Endothelial cell of hepatic sinusoid (primary cell): Measurements from ENCODE around the gene TLR6.

Experiments used
- in situ Hi-C: cut with HindIII; loops from 2 replicates; pipeline ENCODE4 v1.10.0; 2017; ENCODE audit warnings: low sequenced_read_pairs

TLR6 gene, protein sequence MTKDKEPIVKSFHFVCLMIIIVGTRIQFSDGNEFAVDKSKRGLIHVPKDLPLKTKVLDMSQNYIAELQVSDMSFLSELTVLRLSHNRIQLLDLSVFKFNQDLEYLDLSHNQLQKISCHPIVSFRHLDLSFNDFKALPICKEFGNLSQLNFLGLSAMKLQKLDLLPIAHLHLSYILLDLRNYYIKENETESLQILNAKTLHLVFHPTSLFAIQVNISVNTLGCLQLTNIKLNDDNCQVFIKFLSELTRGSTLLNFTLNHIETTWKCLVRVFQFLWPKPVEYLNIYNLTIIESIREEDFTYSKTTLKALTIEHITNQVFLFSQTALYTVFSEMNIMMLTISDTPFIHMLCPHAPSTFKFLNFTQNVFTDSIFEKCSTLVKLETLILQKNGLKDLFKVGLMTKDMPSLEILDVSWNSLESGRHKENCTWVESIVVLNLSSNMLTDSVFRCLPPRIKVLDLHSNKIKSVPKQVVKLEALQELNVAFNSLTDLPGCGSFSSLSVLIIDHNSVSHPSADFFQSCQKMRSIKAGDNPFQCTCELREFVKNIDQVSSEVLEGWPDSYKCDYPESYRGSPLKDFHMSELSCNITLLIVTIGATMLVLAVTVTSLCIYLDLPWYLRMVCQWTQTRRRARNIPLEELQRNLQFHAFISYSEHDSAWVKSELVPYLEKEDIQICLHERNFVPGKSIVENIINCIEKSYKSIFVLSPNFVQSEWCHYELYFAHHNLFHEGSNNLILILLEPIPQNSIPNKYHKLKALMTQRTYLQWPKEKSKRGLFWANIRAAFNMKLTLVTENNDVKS

GRCh38 chr4:38856524-38857337 is at the start of gene TLR6:
TSS of gene TLR6 (minus strand) at chr4:38856817. CDS start at chr4:38829473, 27,344 bp downstream.
- in situ Hi-C loops = no loop called here

DNA sequence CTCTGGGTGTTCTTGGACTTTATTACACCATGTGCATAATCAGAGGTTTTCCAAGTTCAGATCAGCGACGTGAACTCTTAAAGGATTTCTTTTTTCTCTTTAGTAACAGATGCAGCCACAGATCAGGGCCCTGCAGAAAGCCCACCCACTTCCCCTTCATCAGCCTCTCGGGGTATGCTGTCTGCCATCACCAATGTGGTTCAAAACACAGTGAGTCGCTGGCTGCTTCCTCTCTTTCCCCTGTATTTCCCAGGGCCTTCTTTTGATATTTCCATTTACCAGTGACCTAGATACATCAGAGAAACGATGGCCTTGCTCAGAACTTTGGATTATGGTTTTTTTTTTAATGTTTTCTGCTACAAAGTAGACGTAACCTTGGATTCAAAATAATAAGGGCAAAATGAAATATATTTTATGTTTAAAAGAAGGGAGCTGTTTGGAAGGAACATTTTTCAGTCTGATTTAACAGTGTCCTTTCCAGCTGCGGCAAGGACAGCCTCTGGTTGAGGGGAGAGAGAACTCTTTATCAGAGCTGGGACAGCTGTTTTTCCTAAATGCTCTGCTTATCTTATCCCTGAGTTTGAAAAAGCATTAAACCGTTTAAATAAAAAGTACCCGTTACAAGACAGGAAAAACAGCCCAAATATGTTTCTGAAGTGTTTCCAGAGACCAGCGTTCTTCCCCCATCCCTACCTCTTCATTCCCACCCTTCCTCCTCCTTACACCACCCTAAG is 49.2 kb upstream of the TLR6 start:
- in situ Hi-C loops = no loop called here

DNA sequence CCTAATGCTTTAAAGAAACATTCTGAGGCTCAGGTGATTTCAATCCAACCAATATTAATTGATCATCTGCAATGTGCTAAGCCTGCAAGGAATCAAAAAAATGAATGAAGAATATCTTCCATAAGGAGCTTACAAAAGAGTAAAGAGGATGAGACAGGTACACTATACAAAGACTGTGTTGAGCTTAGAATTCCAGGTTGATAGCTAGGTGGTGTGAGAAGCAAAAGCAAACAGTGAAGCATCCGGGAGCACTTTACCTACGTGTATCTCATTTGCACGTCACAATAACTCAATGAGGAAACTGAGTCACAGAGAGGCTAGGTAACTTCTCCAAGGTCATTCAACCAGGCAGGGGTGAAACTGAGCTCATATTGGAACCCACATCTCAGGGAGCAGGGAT is 48.1 kb upstream of the TLR6 start:
- in situ Hi-C loops = no loop called here

- in situ Hi-C loops = no loop called here
These were observed 47.6 kb upstream of the TLR6 start for GRCh38 chr4:38904090-38904666.

- in situ Hi-C loops = no loop called here
These were observed 46.1 kb upstream of the TLR6 start for GRCh38 chr4:38902695-38903094.

GRCh38 chr4:38902221-38902620 is 45.6 kb upstream of the TLR6 start:
- in situ Hi-C loops = no loop called here

GRCh38 chr4:38898245-38898644 is 41.6 kb upstream of the TLR6 start:
- in situ Hi-C loops = loop anchor here (5.0 kb wide), 1 partner anchor 54 kb away; no protein-coding TSS in a partner anchor

DNA sequence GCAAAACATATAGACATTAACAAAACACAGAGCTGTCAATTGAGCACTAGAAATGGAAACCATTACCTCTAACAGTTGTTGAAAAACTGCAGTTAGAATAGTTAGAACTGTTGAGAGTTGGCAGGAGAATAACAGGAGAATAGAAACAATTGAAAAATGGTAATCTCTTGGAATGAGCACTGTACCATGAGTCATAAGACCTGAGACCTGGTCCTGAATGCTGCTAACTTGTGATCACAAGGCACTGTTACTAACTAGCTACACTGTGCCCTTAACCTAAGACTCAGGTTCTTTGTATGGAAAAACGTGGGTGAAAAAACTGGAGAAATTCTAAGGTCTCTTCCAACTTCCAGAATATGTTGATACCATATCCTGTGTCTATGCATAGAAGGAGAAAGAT is 40.3 kb upstream of the TLR6 start:
- in situ Hi-C loops = loop anchor here (5.0 kb wide), 1 partner anchor 55 kb away; no protein-coding TSS in a partner anchor

DNA sequence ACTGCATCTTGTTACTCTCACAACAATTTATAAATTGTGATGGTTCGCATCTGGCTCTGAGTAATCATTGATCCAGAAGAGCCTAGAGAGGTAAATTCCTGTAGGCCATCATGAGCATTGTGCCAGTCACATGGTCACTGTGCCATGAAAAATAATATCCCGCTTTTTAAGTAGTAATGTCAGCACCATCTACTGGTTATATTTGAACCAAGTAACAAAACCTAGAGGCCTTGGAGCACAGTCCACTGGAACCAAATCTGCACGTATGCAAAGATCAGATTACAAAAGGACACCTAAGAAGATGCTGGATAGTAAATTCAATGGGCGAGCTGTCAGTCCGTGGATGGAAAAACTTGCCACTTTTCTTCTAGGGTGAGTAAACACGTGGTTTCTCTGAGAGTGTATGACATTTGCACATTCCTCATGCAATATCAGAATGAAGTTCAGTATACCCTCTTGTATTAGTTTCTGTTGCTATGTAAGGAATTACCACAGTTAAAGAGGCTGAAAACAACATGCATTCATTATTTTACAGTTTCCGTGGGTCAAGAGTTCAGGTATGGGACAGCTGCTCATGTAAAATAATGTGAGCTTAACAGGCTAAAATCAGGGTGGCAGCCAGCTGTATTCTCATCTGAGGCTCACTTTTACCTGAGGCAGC is 37.8 kb upstream of the TLR6 start:
- in situ Hi-C loops = no loop called here

DNA sequence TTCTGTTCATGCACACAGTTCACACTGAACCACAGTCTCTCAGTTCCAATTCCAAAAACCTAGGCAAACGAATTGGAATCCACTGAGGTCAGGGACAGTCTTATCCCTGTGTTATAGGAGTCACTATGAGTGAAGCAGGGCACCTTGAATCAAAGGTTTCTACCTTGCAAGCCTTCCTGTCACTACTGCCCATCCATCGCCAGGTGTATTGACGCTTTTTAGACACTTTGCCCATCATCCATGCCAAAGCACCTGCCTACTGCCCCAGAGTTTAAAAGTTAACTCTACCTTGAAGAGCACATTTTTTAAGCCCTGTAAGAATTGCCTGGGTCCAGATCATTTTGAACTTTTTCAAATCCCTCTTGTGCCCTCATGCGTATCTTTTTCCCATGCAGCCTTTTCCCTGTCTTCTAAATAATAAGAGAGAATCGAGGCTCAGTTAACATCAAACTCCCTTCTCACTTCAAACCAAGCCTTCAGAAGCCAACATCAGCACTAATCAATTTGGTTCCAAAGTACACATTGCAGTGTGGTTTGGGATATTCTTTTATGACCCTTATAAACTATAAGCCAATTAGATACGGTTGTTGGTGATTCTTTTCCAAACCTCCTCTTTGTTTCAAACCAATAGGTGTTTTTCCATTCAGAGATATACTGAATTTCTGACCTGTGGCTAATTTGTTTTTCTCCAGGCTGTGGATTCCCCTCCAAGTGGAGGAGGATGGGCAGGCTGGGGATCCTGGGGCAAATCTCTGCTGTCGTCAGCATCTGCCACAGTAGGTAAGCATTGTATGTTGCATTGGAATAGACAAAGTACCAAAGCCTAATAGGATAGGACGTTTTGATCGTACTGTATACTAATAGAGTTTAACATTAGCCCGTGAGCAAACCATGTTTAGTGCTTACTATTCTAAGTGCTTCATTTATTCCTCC is 34.7 kb upstream of the TLR6 start:
- in situ Hi-C loops = no loop called here

DNA sequence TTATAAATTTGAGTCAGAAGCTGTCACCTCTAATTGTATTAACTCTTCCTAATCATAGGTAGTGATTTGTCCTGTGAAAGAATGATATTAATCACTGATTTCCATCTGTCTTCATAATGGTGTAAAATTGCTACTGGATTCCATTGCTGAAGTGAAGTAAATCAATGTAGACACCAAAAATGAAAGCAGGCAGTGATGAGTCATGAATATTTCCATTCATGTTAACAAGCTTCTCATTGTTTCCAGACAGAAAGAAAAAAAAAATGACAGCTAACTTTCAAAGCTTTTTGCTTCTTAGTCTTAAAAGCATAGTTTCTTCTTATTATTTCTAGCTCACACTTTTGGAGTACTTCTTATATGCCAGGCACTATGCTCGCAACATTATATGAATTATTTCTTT is 32.5 kb upstream of the TLR6 start:
- in situ Hi-C loops = no loop called here

GRCh38 chr4:38884254-38884653 is 27.6 kb upstream of the TLR6 start:
- in situ Hi-C loops = no loop called here

GRCh38 chr4:38876636-38877035 is 20.0 kb upstream of the TLR6 start:
- in situ Hi-C loops = no loop called here

DNA sequence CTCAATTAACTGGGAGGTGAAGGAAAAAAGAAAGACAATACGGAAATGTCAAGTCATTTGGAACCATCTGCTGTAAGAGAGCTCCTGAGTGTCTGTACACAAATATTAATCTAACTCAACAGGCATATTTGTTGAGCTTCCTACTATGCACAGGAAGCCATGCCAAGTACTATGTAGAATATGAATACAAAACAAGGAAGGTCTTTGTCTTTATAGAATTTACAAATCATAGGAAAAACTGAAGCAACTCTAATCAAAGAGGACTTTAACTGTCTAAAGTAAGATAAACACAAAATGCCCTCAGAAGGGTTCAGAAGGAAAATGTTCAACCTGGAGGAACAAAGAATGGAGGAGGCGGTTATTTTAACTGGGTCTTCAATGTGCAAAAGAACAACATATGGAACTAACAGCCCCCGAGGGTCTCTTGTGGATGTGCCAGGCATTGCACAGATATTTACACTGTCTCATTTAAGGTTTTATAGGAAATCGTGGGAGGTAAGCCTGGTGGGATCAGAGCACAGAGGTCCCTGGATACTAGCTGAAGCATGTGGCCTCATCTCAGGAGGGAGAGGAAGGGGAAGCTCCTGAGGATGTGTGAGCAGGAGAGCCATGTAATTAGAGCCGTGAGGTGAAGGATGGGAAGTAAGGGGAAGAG is 16.8 kb upstream of the TLR6 start:
- in situ Hi-C loops = no loop called here

GRCh38 chr4:38872620-38873019 is 16.0 kb upstream of the TLR6 start:
- in situ Hi-C loops = no loop called here

DNA sequence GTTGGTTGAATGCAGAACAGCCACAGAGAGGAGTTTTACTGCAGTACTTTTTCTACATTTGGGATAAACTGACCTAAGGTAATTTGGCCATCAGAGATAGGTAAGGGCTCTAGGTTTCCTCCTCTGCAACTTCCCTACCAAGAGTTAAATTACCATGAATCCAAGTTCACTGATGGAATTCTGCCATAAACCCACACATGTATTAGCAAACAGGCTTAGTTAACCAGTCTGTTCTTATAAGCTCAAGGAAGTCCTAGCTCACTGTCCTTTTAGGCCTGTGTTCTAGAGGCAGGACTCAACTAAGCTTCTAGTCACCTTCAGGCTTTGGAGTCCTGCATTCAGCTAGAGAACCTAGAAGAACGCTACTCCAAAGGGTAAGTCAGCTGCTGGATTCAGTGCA is 15.0 kb upstream of the TLR6 start:
- in situ Hi-C loops = no loop called here

DNA sequence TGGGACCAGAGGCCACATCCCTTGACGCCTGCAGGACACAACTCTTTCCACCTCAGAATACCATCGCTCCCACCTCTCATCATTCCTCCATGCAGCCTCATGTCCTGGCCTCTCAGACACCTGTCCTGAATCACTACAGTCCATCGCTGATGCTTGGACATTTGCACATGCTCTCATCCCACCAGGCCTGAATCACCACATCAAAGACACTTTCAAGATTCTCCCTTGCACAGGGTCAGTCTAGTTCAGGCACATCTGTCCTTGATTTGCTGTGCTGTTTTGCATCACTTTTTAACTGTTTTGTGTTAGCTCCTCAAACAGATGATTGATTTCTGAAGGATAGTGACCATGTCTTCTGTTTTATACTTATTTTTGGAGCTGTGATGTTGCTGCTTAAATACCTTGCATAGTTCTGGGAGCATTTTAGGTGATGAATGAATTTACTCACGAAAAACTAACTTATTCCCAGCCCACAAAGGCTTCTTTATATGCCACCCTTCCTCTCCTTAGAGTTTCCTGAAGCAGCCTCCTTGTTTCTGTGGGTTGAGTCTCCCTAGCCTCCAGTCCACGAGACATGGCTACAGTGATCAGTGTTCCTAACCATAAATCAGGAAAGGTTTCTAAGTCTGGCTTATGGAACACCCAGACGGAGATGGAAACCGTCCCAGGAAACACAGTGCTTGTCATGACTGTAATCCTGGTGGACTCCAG is 13.6 kb upstream of the TLR6 start:
- in situ Hi-C loops = no loop called here
